Peyer's patch (tissue), 4 donors: Measurements from ENCODE around the gene ZXDC. TPM values are rescaled to one million over a fixed set of nuclear protein-coding genes. Genes with fewer than 3 reads are reported as not detected.

ENCODE experiments used
- DNase-seq, 3 donors: peaks; one replicate each; pipeline ENCODE4 v3.0.0-alpha.2; 2017 to 2019
- H3K27ac ChIP-seq, 4 donors: fragments of 200-600 bp; sonication (generic); one replicate each; pipeline ENCODE4 v1.5.1; 2016 to 2019
- H3K27me3 ChIP-seq, 2 donors: fragments of 200-600 bp; sonication (generic); one replicate each; pipeline ENCODE4 v1.5.1; 2019
- H3K36me3 ChIP-seq, 3 donors: fragments of 200-600 bp; sonication (generic); one replicate each; pipeline ENCODE4 v1.5.1; 2016 to 2019
- H3K4me1 ChIP-seq, 4 donors: fragments of 200-600 bp; sonication (generic); one replicate each; pipeline ENCODE4 v1.5.1; 2016 to 2019
- H3K4me3 ChIP-seq, 4 donors: fragments of 200-600 bp; sonication (generic); 1 replicate in 3 of 4; 2 replicates in 1 of 4; pipeline ENCODE4 v1.5.1; 2016 to 2019; ENCODE audit warnings: mild to moderate bottlenecking in 1 of 4
- H3K9me3 ChIP-seq, 4 donors: fragments of 200-600 bp; sonication (generic); one replicate each; pipeline ENCODE4 v1.5.1; 2016 to 2019; ENCODE audit warnings: mild to moderate bottlenecking in 1 of 4
- POLR2A ChIP-seq, 2 donors: fragments of 450-650 bp; IDR thresholded peaks; one replicate each; pipeline ENCODE4 v1.5.1; 2017; ENCODE audit warnings: antibody characterized with exemption in 2 of 2, mild to moderate bottlenecking in 2 of 2, moderate library complexity in 2 of 2
- total RNA-seq, 4 donors: library from RNA; depleted of rRNA; stranded (reverse); fragments of >200 nt; gene quantifications; one replicate each; pipeline ENCODE4 v1.1.0, GENCODE V29; 2016
- TF ChIP-seq, protein P1 (sequence below), 6 experiments: fragments of 450-650 bp in 4 of 6; fragments of 200-600 bp in 2 of 6; sonication (generic) in 1 of 6; IDR thresholded peaks; one replicate each; pipeline ENCODE4 v1.5.1; 2017 to 2019; ENCODE audit warnings: antibody characterized with exemption in 6 of 6, mild to moderate bottlenecking in 3 of 6, moderate library complexity in 1 of 6

The ZXDC gene
- total RNA-seq, 4 donors from 2014 or later = 44.1 to 99.8 (median 67.5) TPM

DNA sequence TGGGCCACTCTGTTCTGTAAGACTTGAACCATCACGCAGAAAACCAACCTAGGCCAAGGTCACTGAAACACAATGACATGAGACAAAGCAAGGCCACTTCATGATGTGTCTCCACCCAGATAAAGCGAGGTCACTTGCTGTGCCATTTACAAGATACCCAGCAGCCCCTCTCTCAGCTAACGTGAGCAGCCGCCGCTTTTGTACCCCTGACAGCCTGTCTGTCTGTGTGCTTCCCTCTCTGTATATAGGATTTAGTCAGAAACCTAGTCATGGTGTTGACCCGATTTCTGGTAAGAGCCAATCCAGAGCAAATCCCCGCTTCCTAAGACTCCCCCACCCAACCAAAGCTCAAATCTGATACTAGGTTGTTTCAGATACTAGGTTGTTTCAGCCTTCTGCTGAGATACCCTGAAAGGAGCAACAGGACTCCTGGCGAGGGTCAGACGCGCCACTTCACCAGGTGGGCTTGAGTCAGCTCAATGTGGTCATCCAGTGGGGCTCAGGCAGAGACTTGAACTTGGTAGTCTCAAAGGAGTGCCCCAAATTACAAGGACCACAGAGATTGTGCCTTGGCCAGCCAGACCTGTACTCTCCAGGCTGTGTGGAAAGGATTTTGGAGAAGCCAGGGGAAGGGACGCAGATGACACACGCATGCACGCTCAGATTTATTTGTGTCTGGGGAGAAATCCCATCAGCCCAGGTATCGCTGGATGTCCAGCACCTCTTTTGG lies 3.1 kb upstream of the ZXDC start:
- Histone ChIP-seq H3K27me3 (no peaks in the 10 kb centered on the region), H3K4me3 (no peak overlapping the region), H3K27ac (no peak overlapping the region), H3K9me3 (no peaks in the 10 kb centered on the region), H3K36me3 (no peaks in the 10 kb centered on the region), H3K4me1 (peaks cover 3 to 18% (median 11%) of the 10 kb centered on the region in 4 donors)
- TF ChIP-seq, protein P1, sequence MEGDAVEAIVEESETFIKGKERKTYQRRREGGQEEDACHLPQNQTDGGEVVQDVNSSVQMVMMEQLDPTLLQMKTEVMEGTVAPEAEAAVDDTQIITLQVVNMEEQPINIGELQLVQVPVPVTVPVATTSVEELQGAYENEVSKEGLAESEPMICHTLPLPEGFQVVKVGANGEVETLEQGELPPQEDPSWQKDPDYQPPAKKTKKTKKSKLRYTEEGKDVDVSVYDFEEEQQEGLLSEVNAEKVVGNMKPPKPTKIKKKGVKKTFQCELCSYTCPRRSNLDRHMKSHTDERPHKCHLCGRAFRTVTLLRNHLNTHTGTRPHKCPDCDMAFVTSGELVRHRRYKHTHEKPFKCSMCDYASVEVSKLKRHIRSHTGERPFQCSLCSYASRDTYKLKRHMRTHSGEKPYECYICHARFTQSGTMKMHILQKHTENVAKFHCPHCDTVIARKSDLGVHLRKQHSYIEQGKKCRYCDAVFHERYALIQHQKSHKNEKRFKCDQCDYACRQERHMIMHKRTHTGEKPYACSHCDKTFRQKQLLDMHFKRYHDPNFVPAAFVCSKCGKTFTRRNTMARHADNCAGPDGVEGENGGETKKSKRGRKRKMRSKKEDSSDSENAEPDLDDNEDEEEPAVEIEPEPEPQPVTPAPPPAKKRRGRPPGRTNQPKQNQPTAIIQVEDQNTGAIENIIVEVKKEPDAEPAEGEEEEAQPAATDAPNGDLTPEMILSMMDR (IDR thresholded peaks at IDR 0.05) = no peak
- TF ChIP-seq POLR2A (IDR thresholded peaks at IDR 0.05) = no peak
- DNase-seq = peak in 1 of 3 donors; percentile 24

GRCh38 chr3:126477061-126477380 lies 1.3 kb upstream of the ZXDC start:
- Histone ChIP-seq H3K36me3 (peaks cover 0 to under 1% (median 0%) of the 10 kb centered on the region in 3 donors), H3K9me3 (no peaks in the 10 kb centered on the region), H3K27me3 (no peaks in the 10 kb centered on the region), H3K4me3 (peak overlapping the region in 1 of 4 donors; percentile 98), H3K27ac (no peak overlapping the region), H3K4me1 (peaks cover 7 to 35% (median 22%) of the 10 kb centered on the region in 4 donors)
- TF ChIP-seq, protein P1 (IDR thresholded peaks at IDR 0.05) = no peak
- TF ChIP-seq POLR2A (IDR thresholded peaks at IDR 0.05) = no peak
- no peak for DNase-seq

GRCh38 chr3:126476166-126477060 lies 722 bp upstream of the ZXDC start:
- Histone ChIP-seq H3K4me1 (peaks cover 7 to 35% (median 22%) of the 10 kb centered on the region in 4 donors), H3K27me3 (no peaks in the 10 kb centered on the region), H3K4me3 (peak overlapping the region; percentile 51 to 98 (median 61)), H3K36me3 (peaks cover 0 to 6% (median 0%) of the 10 kb centered on the region in 3 donors), H3K9me3 (no peaks in the 10 kb centered on the region), H3K27ac (peak overlapping the region; percentile 73 to 99 (median 89))
- TF ChIP-seq POLR2A (IDR thresholded peaks at IDR 0.05) = peak; percentile 10 to 68
- TF ChIP-seq, protein P1 (IDR thresholded peaks at IDR 0.05) = no peak
- peak in 1 of 3 donors; percentile 48 for DNase-seq

DNA sequence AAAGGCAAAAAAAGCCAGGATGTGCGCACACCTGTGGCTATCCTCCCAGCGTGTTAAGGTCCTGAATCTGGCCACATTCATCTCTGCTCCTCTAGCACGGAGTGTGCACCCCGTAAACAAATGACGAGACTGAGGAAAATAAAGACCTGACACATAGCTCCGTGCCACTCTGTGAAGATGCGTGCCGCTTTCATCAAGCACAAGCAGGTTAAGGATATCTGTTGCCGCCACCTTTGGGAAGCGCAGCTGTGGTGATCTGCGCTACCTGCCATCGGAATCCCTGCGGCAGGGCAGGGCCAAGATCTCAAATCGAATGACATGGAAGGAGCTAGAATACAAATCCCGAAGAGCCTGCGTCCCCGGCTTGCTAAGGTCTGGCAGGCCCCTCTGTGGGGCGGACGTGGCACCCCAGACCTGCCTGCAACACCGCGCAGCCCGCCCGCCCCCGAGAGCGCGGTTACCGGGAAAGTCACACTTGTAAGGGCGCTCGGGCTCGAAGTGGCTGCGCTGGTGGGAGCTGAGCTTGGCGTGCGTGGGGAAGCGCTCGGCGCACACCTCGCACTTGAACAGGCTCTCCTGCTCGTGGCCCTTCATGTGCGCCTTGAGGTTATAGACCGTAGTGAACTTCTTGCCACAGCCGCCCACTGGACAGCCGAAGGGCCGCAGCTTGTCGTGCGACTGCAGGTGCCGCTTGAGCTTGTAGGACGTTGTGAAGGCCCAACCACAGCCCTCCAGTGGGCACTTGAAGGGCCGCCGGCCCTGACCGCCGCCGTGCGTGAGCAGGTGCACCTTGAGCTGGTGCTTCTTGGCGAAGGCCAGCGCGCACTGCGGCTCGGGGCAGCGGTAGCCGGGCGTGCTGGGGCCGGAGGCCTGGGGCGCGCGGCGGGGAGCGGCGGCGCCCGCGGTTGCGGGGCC lies 936 bp downstream of the ZXDC start:
- peaks cover 3 to 22% (median 5%) of the 10 kb centered on the region in 3 donors for H3K36me3 ChIP-seq
- TF ChIP-seq, protein P1 (IDR thresholded peaks at IDR 0.05) = peak in 1 of 6 experiments; percentile 4
- no peak for TF ChIP-seq POLR2A (IDR thresholded peaks at IDR 0.05)
- DNase-seq = peak; percentile 33 to 73 (median 67)
- peak overlapping the region; percentile 86 to 99 (median 94) for H3K27ac ChIP-seq
- no peaks in the 10 kb centered on the region for H3K27me3 ChIP-seq
- H3K9me3 ChIP-seq = no peaks in the 10 kb centered on the region
- peaks cover 7 to 37% (median 22%) of the 10 kb centered on the region in 4 donors for H3K4me1 ChIP-seq
- peak overlapping the region; percentile 71 to 98 (median 80) for H3K4me3 ChIP-seq
